NOMO-1 (cell line): Measurements from ENCODE around the gene LYPLAL1.
"Not testable (repeated sequence)": the region's sequence is repeated elsewhere in the genome, so short reads cannot be mapped to it uniquely, and the experiment has no call there.

Experiments
- DNase-seq, 2 experiments: peaks; one replicate each; lab custom pipeline; 2025; ENCODE audit not compliant: unreplicated experiment in 2 of 2; lab: John Stamatoyannopoulos, UW

Gene LYPLAL1

DNA sequence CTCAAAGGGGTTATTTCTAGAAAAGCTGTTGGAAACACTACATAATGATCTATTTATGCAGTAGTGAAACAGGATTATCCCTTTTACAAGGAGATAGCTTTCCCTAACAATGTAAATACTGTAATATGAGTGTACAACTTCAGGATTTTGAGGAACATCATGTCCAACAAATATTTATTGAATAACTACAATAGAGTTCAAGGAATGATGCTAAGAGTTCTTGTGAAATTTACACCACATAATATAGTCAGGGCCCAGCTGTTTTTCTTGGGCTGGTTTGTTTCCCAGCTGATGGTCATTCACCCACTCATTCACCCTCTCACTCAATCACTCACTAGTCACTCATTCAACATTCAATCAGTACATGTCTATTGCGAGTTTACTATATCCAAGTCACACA, 12.3 kb upstream of the LYPLAL1 start:
- no peak for DNase-seq

DNA sequence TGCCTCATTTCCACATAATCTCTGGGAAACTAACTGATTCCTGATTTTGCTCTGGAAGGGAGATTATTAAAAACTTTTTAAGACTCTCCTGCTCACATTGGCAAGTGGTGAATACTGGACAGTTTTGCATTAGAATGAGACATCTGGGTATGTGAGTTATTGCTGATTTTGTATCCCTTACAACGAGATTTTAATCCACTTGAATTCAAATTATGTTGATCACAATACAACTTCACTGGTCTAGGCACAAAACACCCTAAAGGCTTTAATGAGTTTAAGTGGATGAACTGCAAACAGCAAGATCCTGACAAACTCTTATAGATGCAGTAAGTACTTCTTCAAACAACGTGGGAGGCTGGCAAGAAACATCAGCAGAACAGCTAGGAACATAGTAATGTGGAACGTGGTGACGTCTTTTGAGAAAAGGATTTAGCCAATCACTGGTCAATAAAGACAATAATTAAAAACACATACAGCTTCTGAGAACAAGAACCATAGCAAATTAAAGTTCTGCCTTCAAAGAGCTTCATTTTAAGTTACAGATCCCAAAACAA, 10.2 kb upstream of the LYPLAL1 start:
- DNase-seq = no peak

DNA sequence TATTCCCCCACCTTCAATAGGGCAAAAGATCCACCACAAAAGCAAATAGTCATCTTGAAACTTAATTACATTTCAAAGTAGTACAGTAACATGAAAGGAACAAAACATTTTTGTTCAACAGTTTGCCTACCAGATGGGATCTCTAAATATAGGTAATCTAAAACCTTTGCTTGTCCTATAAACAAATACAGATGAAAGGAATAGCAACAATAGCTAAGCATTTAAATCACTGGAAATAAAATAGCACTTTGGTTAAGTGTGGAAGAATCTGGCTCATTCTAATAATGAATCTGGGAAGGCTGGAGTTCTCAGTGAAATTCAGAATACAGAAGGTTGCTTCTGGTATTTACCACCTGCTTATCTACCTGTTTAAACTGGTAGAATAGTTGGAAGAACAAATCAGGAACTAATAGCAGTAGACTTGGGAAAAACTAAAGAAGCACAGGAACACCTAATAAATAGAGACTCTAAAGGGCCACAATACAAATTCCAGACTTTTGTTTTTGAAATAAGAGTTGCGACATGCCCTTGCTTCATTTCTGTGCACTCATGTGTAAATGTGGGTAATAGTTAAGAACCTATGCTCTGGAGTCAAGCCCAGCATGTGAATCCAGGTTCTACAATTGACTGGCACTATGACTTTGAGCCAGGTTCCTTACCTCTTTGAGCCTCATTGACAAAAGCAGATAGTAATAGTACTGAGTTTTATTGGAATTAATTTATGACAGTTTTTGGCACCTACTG, 2.3 kb upstream of the LYPLAL1 start:
- DNase-seq = peak in 1 of 2 experiments; percentile 14

DNA sequence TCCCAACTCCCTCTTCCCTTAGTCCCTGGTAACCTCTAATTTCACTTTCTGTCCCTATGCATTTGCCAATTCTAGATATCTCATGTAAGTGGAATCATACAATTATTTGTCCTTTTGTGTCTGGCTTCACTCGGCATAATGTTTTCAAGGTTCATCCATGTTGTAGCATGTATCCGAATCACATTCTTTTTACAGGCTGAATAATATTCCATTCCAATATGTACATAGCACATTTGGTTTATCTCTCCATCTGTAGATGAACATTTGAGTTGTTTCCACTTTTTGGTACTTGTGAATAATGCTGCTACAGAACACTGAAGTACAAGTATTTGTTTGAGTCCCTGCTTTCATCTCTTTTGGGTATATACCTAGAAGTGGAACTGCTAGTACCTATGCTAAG, 857 bp upstream of the LYPLAL1 start:
- no peak for DNase-seq

DNA sequence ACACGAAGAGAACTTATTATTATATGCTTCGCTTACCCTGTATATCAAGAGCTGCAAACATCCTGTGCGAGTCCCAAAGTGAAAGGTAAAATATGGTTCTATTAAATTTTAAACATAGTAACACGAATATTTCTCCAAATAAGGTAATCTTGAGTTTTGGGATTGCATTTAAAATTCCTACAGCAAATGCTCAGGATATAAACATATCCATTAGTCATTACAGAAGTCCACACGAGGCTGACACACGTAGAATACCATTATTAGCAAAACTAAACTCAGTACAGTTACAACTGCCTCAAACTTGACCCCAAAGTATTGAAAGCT, 282 bp upstream of the LYPLAL1 start:
- no peak for DNase-seq

DNA sequence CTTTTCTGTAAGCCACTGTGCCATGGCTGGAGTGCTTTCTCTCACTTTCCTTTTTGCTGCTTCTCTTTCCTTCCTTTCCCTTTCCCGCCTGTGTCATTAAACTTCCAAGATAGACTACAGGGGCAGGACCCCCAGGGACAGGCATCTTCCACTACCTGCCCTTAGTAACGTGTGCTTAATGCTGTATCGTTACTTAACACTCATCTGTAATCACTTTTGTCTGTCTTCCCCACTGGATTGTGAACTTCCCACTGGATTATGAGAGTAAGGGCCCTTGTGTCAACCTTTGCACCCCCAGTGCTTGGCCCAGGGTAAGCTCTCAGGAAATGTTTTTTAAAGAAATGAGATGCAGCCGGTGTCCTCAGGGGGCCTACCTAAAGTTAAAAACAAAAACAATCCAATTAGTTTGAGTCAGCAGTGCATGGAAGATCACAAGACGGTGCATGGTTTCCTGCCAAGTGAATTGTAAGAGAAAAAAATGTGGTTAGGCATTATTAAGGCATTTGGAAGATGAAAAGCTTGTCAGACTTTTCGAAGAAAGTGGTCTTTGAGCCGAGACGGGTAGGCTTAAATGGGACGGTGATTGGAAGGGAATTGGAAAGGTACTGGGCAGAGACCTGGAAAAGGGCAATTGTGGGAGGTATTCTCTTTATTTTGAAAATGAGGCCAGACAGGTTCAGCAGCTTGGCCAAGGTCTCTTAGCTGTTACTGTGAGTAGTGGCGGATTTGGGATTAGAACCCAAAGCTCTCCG, 958 bp downstream of the LYPLAL1 start:
- DNase-seq = peak in 1 of 2 experiments; percentile 11

DNA sequence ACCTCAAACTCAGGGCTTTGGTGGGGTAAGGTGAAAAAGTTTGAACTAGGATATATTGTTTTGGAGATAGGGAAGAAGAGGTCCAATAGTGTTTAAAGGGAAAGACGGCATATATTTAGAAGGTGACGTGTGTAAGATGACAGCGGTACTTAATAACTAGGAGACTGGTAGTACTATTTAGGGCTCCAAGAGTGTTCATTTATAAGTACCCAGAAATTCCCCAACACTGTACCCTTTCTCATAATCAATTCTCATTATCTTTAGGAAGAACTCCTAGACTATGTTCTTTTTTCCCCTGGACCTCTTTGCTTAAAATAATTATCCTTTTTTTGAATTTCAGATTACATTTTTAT, 1.5 kb downstream of the LYPLAL1 start:
- no peak for DNase-seq

DNA sequence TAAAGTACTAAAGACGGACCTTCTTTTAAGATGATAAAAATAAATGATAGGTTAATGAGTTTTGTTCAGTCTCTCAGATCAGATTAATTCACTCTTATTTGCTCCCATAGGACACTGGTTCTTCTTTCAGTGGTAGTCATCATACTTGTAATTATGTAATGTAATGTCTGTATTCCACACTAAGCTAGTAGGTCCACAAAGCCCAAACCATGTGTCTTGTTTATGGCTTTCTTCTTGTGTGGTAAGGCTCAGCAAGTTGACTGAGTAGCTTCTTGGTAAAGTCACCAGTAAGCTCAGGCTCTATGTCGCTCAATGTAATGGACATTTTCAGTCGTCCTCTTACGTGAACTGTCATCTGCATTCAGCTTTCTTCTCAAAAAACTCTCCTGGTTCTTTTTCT, 2.5 kb downstream of the LYPLAL1 start:
- DNase-seq = no peak

DNA sequence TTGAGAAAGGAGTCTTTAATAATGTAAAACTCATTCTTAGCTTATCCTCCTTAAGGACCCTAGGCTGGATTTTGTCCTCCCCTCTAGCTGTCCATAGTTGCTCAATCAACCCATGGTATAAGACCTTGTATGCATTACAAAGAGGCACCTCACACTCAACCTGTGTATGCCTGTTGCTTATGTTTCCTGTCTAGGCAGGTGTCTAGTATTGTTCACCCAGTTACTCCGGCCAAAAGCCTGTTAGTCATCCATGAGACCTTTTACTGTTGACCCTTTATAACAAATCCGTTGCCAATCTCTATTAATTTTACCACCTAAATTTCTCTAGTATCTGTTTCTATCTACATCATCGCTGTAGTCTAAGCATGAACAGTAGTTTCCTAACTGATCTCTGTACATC, 3.7 kb downstream of the LYPLAL1 start:
- DNase-seq = no peak

DNA sequence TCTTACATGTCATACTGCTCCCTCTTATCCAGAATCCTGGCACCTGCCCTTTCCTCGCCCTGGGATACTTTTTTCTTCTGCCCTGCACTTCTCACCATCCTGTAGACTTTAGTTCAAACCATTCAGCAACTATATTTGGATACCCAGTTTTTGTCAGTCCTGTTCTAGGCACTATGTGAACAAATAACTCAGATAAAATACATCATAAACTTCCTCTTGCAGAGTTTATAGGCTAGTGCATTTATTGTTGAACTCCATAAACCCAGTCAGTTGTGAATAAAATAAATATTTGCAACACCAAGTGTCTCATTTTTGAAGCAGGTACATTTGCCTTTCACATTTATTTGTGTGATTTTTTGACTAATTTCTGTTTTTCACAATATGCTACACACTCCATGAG, 4.3 kb downstream of the LYPLAL1 start:
- DNase-seq = no peak

DNA sequence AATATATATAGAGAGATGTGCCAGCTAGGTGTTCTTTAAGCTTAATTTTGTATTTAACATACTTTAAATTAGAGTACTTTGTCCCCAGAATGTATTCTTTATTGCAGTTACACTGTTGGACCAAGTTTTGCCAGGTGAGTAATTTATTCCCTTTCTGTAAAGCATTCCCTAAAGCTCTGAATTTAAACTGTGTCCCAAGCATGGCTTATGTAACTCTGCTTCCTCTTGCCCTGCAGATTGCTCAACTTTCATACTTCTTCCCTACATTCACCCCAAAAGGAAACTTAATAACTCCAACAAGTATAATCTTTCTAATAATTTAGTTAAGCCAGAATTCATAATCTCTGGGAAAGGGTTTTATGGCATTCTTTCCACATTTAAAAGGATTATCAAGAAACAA, 5.6 kb downstream of the LYPLAL1 start:
- DNase-seq = no peak

DNA sequence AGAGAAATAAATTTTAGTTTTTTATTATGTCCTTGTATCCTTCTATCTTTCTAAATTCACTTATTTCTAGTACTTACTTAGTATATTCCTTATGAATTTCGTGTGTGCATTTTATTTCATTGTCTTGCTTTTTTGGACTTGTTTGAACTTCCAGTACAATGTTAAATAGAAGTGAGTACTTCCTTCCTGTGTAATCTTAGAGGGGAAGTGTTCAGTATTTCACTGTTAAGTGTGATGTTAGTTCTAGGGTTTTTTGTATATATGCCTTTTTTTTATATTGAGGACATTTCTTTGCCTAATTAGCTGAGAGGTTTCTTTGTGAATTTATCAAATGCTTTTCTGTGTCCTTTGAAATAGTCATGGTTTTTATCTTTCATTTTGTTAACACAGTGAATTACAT, 10.7 kb downstream of the LYPLAL1 start:
- no peak for DNase-seq

DNA sequence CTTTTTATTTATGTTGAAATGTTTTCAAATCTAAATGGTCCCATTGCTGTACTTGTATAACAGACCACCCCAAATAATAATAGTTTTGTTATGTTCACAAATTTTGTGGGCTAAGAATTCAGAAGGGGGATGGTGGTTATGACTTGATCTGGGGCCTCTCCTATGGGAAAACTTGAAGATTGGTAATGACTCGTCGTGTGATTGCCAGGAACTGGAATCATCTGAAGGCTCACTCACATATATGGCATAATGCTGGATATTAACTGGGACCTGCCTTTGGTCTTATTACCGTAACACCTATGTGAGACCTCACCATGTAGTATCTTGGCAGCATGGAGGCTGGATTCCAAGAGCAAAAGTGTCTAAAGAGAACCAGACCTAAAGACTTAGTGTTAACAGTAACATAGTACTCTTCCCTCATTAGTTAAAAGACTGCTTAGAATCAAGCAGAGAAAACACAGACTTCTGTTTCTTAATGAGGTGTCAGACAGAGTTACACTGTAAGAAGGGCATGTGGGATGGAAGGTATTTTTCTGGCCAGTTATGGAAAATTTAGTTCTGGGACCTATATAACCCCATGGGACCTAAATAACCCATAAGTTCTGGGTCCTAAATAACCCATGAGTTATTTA, 11.9 kb downstream of the LYPLAL1 start:
- DNase-seq = no peak

DNA sequence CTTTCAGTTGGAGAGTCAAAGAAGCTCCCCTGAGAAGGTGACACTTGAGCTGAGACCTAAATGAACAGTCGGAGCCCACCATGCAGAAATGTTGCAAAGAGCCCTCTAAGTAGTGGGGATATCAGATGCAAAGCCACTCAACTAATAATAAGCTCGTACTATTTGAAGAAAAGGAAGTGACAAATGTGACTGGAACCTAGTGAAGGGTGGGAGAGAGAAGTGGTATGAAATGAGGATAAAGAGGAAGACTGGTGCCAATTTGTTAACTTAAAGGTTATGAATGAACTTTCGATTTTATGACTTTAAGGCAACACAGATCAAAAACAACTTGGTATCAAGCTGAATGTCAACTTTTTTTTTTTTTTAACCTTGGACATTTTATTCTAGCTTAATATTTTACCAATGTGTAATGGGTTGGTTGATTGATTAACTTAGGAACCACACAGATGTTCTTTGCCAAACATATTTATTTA, 14.7 kb downstream of the LYPLAL1 start:
- peak; percentile 47 to 56 for DNase-seq

DNA sequence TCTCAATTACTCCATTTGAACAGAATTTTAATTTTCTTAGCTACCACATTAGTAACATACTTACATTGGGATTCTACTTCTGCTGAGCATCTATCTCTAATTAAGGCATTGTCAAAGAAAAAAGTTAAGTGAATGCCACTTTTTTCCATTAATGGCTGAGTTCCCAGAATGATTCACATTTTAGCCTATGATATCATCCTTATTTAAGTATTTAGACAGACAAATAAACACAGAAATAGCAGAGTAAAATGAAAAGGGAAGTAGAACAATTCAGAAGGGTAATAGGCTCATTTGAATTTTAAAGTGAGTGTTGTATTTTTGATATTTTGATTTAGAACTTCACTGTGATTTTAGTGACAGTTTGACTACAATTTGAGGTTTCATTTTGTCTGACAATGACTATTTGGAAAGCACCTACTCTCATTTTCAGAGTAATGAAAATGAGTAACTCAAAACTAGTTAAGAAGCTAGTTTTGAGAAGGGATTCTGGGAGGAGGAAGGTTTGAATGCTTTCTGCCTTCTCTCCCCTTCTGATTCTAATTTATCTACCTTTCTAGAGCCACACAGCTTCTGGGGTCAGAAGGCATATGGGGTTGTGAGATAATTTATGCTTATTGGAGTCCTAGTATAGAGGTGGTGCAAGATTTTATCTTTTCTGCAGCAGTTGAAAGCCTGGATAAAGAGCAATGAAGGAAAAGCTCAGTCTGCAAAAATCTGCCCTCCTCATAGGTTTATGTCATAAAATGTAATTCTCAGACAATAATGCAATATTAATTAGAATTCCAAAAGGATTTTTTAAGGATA, 15.5 kb downstream of the LYPLAL1 start:
- no peak for DNase-seq

DNA sequence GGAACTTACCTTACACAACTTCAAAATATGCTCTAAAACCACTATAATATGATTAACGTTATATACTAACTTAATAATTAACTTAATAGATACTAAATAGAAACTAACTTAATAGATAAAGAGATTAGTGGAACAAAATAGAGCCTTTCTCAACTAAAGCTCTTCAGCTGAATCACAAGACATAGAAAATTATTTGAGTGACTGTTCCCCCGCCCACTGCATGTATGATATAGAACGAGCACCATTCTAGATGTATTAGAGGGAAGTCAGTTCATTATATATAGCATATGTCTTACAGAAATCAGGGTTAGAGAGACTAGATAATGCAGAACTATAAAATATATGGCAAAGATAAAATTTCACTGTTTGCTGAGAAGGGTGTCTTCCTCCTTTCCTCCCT, 16.3 kb downstream of the LYPLAL1 start:
- no peak for DNase-seq

DNA sequence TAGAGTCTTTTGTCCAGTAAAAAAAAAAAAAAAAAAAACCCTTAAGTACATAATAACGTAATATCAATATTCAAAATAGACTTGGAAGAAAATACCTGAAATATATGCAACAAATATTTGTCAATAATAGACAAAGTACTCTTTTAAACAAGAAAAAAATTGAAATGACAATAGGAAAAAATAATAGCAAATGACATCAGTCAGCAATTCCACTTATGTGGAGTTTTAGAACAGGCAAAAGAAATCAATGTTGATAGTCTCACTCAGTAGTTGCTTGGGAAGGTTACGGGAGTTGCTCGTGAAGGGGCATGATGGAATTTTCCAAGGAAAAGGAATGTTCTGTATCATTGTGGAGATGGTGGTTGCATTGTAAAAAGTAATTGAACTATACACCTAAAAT, 16.9 kb downstream of the LYPLAL1 start:
- DNase-seq = no peak

DNA sequence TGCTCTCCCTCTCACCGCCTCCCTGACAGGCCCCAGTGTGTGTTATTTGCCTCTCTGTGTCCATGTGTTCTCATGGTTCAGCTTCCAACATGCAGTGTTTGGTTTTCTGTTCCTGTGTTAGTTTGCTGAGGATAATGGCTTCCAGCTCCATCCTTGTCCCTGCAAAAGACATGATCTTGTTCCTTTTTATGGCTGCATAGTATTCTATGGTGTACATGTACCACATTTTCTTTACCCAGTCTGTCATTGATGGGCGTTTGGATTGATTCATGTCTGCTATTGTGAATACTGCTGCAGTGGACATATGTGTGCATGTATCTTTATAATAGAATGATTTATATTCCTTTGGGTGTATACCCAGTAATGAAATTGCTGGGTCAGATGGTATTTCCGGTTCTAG, 22.2 kb downstream of the LYPLAL1 start:
- DNase-seq = not testable (repeated sequence)

DNA sequence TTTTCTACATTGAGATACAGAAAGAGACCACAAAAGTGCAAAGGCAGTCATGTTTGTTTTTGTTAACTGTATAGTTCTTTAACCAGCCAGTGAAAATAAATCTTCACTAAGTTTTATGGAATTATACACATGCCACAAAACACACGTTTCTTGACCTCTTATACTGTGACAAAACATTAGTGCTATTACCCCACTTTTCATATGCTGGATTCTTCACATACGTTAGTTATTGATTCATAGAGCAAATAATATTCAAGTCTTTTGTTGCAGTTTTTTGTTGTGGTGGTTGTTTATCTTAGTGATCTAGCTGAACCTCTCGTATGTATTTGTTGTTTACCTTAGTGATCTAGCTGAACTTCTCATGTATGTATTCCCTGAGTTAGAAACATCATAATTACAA, 28.0 kb downstream of the LYPLAL1 start:
- no peak for DNase-seq

DNA sequence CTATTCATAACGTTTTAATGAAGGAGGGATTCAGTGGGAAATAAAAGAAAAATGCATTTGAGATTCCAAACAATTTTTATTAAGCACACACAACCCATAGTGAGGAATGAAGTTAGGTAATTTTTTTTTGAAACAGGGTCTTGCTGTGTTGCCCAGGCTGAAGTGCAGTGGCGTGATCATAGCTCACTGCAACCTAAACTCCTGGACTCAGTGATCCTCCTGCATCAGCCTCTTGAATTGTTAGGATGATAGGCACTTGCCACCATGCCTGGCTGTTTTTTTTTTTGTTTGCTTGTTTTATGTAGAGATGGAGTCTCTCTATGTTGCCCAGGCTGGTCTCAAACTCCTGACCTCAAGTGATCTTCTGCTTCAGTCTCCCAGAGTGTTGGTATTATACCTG, 28.9 kb downstream of the LYPLAL1 start:
- no peak for DNase-seq

DNA sequence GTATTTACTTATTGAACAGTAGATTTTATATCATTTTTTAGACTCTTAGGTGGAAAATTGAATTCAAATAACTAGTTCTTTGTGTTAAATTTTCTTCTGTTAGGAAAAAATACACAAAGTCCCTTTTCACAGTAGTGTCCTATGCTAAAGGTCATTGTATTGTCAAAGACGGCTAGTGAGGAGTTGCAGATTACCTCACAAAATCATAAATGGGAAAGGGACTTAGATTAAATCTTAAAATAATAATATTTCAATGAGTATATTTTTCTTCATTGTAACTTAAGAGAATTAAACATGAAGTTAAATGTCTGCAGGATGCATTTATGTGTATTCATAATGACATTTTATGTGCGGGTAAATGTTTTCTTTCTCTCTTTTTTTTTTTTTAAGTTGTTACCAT, 32.7 kb downstream of the LYPLAL1 start:
- DNase-seq = no peak
